B cell (primary cell): ENCODE data around the gene SPATA20. TPM values are rescaled to one million over a fixed set of nuclear protein-coding genes. Genes with fewer than 3 reads are reported as not detected.

Experiments
- ATAC-seq: fragments of 200-7000 bp; cut with Tn5 transposase; one replicate; pipeline ENCODE4 v1.10.0; 2021; ENCODE audit warnings: low read depth, mild to moderate bottlenecking, moderate number of reproducible peaks, moderate library complexity
- CTCF ChIA-PET: fragments of 350-600 bp; sonication (Branson Sonifier 250); formaldehyde crosslinking; loops from one replicate; lab custom pipeline; 2021; ENCODE audit warnings: antibody characterized with exemption, inconsistent platforms; lab: Charles Lee
- POLR2A ChIA-PET: fragments of 350-600 bp; sonication (Branson Sonifier 250); formaldehyde crosslinking; loops from one replicate; lab custom pipeline; 2021; ENCODE audit warnings: antibody characterized with exemption; lab: Charles Lee
- DNase-seq: peaks from one replicate; pipeline ENCODE4 v3.0.0; 2013
- H2AFZ ChIP-seq: 2 replicates; pipeline ENCODE4 v1.6.1; 2012; ENCODE audit warnings: mild to moderate bottlenecking, low read depth, low read length; ENCODE audit not compliant: insufficient read depth, poor library complexity, severe bottlenecking
- H3K27ac ChIP-seq, 2 donors: 1 replicate in 1 of 2; 2 replicates in 1 of 2; pipeline ENCODE4 v1.5.1; 2012 to 2013; ENCODE audit warnings: low read length in 2 of 2, mild to moderate bottlenecking in 2 of 2, moderate library complexity in 1 of 2
- H3K27me3 ChIP-seq, 4 experiments: fragments of 200-600 bp in 1 of 4; sonication (generic) in 1 of 4; replicated peaks in 1 of 4; 1 replicate in 2 of 4; 2 replicates in 2 of 4; pipeline versions ENCODE4 v1.6.1 to v1.7.0; 2013 to 2016; ENCODE audit warnings: low read length in 3 of 4, mild to moderate bottlenecking in 2 of 4, mixed read lengths in 1 of 4, moderate library complexity in 1 of 4; ENCODE audit not compliant: insufficient read depth in 4 of 4, control insufficient read depth in 3 of 4; ENCODE audit errors: control extremely low read depth in 1 of 4
- H3K36me3 ChIP-seq, 2 experiments: replicated peaks in 1 of 2; 1 replicate in 1 of 2; 2 replicates in 1 of 2; pipeline versions ENCODE4 v1.6.1 to v1.7.1; 2013; ENCODE audit warnings: low read length in 1 of 2; ENCODE audit not compliant: insufficient read depth in 2 of 2, control insufficient read depth in 1 of 2; ENCODE audit errors: control extremely low read depth in 1 of 2, extremely low read depth in 1 of 2
- H3K4me1 ChIP-seq, 2 donors: fragments of 200-600 bp in 1 of 2; sonication (generic) in 1 of 2; 1 replicate in 1 of 2; 2 replicates in 1 of 2; pipeline versions ENCODE4 v1.5.1 to v1.6.1; 2013 to 2017; ENCODE audit warnings: low read length in 2 of 2; ENCODE audit not compliant: control insufficient read depth in 2 of 2, insufficient read depth in 2 of 2
- H3K4me2 ChIP-seq: replicated peaks from 2 replicates; pipeline ENCODE3; 2012; ENCODE audit warnings: mild to moderate bottlenecking, low read depth, low read length; ENCODE audit not compliant: poor library complexity, severe bottlenecking
- H3K4me3 ChIP-seq, 5 experiments: fragments of 200-600 bp in 1 of 5; sonication (generic) in 1 of 5; 1 replicate in 3 of 5; 2 replicates in 2 of 5; pipeline versions ENCODE4 v1.5.1 to v1.7.0; 2011 to 2016; ENCODE audit warnings: low read length in 4 of 5, mild to moderate bottlenecking in 4 of 5, low read depth in 2 of 5, control low read depth in 1 of 5, moderate library complexity in 1 of 5; ENCODE audit not compliant: insufficient read depth in 1 of 5; ENCODE audit errors: control extremely low read depth in 1 of 5, extremely low read depth in 1 of 5
- H3K79me2 ChIP-seq: fragments of 200-600 bp; sonication (generic); one replicate; pipeline ENCODE4 v1.6.0; 2016; ENCODE audit warnings: low read length; ENCODE audit not compliant: control insufficient read depth, insufficient read depth
- H3K9ac ChIP-seq: fragments of 200-600 bp; sonication (generic); 2 replicates; pipeline ENCODE4 v1.6.1; 2017; ENCODE audit warnings: mild to moderate bottlenecking, low read length, moderate library complexity
- H3K9me3 ChIP-seq, 3 donors: one replicate each; pipeline versions ENCODE4 v1.6.1 to v1.7.1; 2013; ENCODE audit warnings: low read length in 2 of 3; ENCODE audit not compliant: control insufficient read depth in 2 of 3, insufficient read depth in 1 of 3; ENCODE audit errors: control extremely low read depth in 1 of 3
- H4K20me1 ChIP-seq: 2 replicates; pipeline ENCODE4 v1.6.0; 2012; ENCODE audit warnings: mild to moderate bottlenecking, low read length; ENCODE audit not compliant: insufficient read depth, control insufficient read depth, poor library complexity, severe bottlenecking
- H3K27ac Mint-ChIP-seq: one replicate; pipeline ENCODE4 v1.8.0; 2021; ENCODE audit warnings: mixed read lengths
- H3K27me3 Mint-ChIP-seq: one replicate; pipeline ENCODE4 v1.8.0; 2021; ENCODE audit warnings: mixed read lengths
- H3K4me1 Mint-ChIP-seq: one replicate; pipeline ENCODE4 v1.8.0; 2021; ENCODE audit warnings: mixed read lengths
- H3K4me3 Mint-ChIP-seq: one replicate; pipeline ENCODE4 v1.8.0; 2021; ENCODE audit warnings: mixed read lengths
- H3K9me3 Mint-ChIP-seq: one replicate; pipeline ENCODE4 v1.8.0; 2022; ENCODE audit warnings: mixed read lengths; ENCODE audit not compliant: insufficient read depth
- CTCF ChIP-seq: fragments of 200-600 bp; IDR thresholded peaks from one replicate; pipeline ENCODE4 v1.8.0; 2022; ENCODE audit warnings: antibody characterized with exemption, mild to moderate bottlenecking
- EZH2 ChIP-seq: IDR thresholded peaks from 2 replicates; pipeline ENCODE4 v1.6.1; 2012; ENCODE audit warnings: borderline replicate concordance, low read depth, mild to moderate bottlenecking, moderate library complexity, low read length; ENCODE audit not compliant: insufficient read depth, poor library complexity, severe bottlenecking
- WGBS: methylation state at CpG from one replicate; pipeline ENCODE4 v1.1.5; 2013; ENCODE audit warnings: missing lambda C conversion rate; ENCODE audit not compliant: insufficient coverage; 5-methylcytosine and 5-hydroxymethylcytosine counted together
- intact Hi-C: fragments of 100-400 bp; cut with micrococcal nuclease; formaldehyde crosslinking; loops from one replicate; pipeline ENCODE4 v1.10.0; 2022
- polyA plus RNA-seq: library from polyadenylated mRNA; depleted of rRNA; stranded (reverse); fragments of >200 nt; gene quantifications from 2 replicates; pipeline ENCODE4 v1.2.3, GENCODE V29; 2012
- total RNA-seq, 2 donors: library from RNA; stranded (reverse); fragments of 120-200 nt in 1 of 2; gene quantifications; 1 replicate in 1 of 2; 2 replicates in 1 of 2; pipeline versions ENCODE4 v1.2.3 to v1.2.4, GENCODE V29; 2013 to 2022

Gene SPATA20
- total and polyA plus RNA-seq, 2 donors (not counting 1 experiment from before 2014, with no cell fraction given): 61.7 to 68.5 TPM

GRCh38 chr17:50562242-50563091 lies 15.5 kb downstream of the SPATA20 start:
- no peaks in the 10 kb centered on the region for H3K9me3 Mint-ChIP-seq
- peaks cover 0 to 91% (median 44%) of the 10 kb centered on the region in 4 experiments for H3K27me3 ChIP-seq
- H3K27ac ChIP-seq: no peak overlapping the region
- no peak overlapping the region for H3K9ac ChIP-seq
- ATAC-seq (no peak), DNase-seq (peak; percentile 52)
- H3K4me1 Mint-ChIP-seq: peaks cover 35% of the 10 kb centered on the region
- intact Hi-C loops: loop anchor here (5.0 kb wide), 1 partner anchor 145 kb away; the partner anchor contains the start of gene ANKRD40
- H3K4me3 ChIP-seq: no peak overlapping the region
- no peaks in the 10 kb centered on the region for H3K79me2 ChIP-seq
- TF ChIP-seq EZH2 (peak; percentile 94), CTCF (no peak)
- peaks cover 50% of the 10 kb centered on the region for H3K27me3 Mint-ChIP-seq
- ChIA-PET CTCF (interaction anchor here (0.6 to 1.0 kb wide), 3 partner anchors 10 to 221 kb away, joined by 3 to 4 read pairs (median 3); no protein-coding TSS in a partner anchor), POLR2A (interaction anchor here (0.8 kb wide), 1 partner anchor 200 kb away, joined by 7 read pairs; no protein-coding TSS in a partner anchor)
- H2AFZ ChIP-seq: no peak overlapping the region
- WGBS: 16% methylated on average over 16 of the region's 22 CpGs
- H3K4me1 ChIP-seq: peaks cover 34 to 40% of the 10 kb centered on the region in 2 donors
- H4K20me1 ChIP-seq: peaks cover 8% of the 10 kb centered on the region
- no peaks in the 10 kb centered on the region for H3K36me3 ChIP-seq
- peak overlapping the region; percentile 99 for H3K4me2 ChIP-seq
- H3K4me3 Mint-ChIP-seq: peak overlapping the region; percentile 69
- peaks cover 0 to 27% (median 0%) of the 10 kb centered on the region in 3 donors for H3K9me3 ChIP-seq
- no peak overlapping the region for H3K27ac Mint-ChIP-seq
